Fibroblast of the aortic adventitia (primary cell): ENCODE measurements around the gene GRIK2. TPM values are rescaled to one million over a fixed set of nuclear protein-coding genes. Genes with fewer than 3 reads are reported as not detected.

Experiments
- DNase-seq: peaks from one replicate; pipeline ENCODE4 v3.0.0-alpha.2; 2010; ENCODE audit warnings: low read depth
- H3K4me3 ChIP-seq: 2 replicates; pipeline ENCODE4 v1.5.1; 2011; ENCODE audit warnings: low read depth, mild to moderate bottlenecking, control low read depth, low read length, moderate library complexity
- total RNA-seq: library from RNA; depleted of rRNA; stranded (reverse); fragments of >200 nt; gene quantifications from 2 replicates; pipeline ENCODE4 v1.2.3, GENCODE V29; 2012; ENCODE audit warnings: low replicate concordance
- TF ChIP-seq, protein P1 (sequence below): IDR thresholded peaks from 2 replicates; pipeline ENCODE4 v1.5.1; 2011; ENCODE audit warnings: mild to moderate bottlenecking, low read length, control low read depth, inconsistent platforms; ENCODE audit not compliant: insufficient read depth

The GRIK2 gene
- total RNA-seq, 1 donor, result 8.9 TPM

DNA sequence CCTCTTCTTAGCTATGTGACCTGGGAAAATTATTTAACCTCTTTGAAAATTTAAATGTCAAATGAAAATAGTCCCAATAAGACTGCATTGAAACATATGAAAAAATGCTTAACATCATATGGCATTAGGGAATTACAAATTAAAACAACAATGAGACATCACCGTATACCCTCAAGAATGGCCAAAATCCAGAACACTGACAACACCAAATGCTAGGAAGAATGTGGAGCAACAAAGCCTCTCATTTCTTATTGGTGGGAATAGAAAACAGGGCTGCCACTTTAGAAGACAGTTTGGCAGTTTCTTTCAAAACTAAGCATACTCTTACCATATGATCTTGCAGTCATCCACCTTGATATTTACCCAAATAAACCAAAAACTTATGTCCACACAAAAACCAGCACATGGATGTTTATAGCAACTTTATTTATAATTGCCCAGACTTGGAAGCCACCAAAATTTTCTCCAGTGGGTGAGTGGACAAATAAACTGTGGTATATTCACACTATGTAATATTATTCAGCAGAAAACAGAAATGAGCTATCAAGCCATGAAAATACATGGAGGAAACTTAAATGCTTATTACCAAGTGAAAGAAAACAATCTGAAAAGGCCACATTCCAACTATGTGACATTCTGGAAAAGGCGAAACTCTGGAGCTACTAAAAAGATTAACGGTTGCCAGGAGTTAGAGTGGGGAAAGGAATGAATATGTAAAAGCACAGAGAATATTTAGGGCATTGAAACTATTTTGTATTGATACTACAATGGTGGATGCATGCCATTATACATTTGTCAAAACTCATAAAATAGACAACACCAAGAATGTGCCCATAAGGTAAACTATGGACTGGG is 459.9 kb downstream of the GRIK2 start:
- peak; percentile 54 for DNase-seq
- no peak overlapping the region for H3K4me3 ChIP-seq
- TF ChIP-seq, protein P1, sequence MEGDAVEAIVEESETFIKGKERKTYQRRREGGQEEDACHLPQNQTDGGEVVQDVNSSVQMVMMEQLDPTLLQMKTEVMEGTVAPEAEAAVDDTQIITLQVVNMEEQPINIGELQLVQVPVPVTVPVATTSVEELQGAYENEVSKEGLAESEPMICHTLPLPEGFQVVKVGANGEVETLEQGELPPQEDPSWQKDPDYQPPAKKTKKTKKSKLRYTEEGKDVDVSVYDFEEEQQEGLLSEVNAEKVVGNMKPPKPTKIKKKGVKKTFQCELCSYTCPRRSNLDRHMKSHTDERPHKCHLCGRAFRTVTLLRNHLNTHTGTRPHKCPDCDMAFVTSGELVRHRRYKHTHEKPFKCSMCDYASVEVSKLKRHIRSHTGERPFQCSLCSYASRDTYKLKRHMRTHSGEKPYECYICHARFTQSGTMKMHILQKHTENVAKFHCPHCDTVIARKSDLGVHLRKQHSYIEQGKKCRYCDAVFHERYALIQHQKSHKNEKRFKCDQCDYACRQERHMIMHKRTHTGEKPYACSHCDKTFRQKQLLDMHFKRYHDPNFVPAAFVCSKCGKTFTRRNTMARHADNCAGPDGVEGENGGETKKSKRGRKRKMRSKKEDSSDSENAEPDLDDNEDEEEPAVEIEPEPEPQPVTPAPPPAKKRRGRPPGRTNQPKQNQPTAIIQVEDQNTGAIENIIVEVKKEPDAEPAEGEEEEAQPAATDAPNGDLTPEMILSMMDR, result no peak

DNA sequence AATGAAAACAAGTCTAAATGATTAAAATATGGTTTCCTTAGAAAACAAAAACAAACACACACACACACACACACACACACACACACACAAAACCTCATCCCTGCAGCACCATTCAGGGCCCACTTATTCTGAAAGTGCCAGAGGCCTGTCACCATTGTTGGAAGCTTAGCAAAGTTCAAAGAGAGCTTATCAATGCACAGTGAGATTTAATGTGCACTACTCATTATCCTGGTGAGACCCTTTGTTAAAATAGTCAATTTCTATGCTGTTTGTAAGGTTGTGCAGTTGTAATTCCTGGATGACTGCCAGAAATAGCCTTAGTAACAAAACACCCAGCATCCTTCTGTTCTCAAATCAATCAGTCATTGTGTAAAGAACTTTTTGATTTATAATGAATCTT is 482.9 kb downstream of the GRIK2 start:
- TF ChIP-seq, protein P1, result no peak
- no peak overlapping the region for H3K4me3 ChIP-seq
- DNase-seq, result no peak

DNA sequence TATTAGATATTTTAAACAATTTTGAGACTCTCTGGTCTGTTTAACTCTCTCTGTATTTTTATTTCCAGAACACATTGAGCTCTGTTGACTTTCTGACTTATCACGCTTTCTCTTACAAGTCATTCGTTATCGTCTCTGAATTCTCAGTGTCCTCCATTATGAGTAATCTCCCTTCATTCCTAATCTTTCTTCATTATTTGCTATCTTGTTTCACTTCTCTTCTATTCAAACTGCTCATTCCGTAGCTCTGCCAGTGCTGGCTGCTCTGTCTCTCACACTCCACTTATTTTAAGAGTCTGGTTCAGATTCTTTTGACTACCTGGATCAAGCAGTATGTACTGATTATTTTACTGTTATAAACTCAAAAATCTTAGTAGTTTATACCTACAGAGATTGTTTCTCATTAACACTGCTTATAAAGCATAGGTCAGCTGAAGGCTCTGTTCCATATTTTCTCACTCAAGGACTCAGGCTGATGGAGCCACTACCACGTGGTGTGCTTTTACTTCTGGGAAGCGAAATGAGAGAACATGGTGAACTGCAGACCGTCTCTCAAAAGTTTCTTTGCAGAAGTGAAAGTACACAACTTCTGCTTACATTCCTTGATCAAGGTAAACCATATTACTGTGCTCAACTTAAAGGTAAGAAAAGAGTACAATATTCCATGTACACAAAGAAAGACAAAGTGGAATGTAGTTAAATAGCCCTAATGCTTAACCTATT is 485.2 kb downstream of the GRIK2 start:
- TF ChIP-seq, protein P1, result no peak
- peak; percentile 38 for DNase-seq
- no peak overlapping the region for H3K4me3 ChIP-seq

DNA sequence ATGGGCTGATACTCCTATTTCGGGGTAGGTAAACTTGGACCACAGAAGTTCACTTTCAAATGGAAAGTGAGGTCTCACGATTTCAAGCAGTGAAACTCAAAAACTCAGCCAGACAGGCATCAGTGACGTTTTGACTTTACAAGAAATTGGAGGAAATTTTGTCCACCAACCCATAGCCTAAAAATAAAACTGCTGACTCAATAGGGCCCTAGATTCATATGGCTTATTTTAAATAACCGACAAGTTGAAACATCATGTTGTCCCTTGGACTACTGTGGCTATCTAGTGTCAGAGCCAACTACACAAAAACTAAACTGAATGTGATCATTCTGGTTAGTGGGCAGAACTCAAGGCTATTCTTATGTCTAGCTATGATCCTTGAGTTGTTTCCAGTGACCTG is 486.3 kb downstream of the GRIK2 start:
- TF ChIP-seq, protein P1, result no peak
- DNase-seq, result peak; percentile 2
- no peak overlapping the region for H3K4me3 ChIP-seq

DNA sequence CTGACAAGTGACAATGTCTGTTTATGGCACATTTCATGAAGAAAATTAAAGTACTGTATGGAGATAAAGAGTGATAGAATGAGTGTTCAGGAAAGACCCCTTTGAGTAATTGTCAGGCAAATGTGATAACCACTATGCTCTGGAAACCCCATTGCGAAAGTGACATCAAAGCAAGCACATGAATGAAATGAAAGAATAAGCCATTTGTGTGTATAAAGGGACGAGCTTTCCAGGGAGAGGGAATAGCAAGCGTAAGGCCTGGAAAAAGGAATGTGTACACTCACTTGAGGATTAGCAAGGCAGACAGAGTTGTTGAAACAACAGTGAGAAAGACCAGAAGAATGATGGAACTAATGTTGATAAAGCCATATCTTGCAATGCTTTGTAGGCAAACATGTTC is 490.0 kb downstream of the GRIK2 start:
- no peak overlapping the region for H3K4me3 ChIP-seq
- peak; percentile 10 for DNase-seq
- TF ChIP-seq, protein P1, result no peak

DNA sequence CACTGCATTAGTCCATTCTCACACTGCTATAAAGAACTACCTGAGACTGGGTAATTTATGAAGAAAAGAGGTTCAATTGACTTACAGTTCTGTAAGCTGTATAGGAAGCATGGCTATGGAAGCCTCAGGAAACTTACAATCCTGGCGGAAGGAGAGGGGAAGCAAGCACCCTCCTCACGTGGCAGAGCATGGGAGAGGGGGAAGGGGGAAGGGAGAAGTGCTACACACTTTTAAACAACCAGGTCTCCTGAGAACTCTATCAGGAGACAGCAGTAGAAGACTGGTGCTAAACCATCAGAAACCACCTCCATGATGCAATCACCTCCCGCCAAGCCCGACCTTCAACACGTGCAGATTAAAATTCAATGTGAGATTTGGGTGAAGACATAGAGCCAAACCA is 494.0 kb downstream of the GRIK2 start:
- no peak overlapping the region for H3K4me3 ChIP-seq
- TF ChIP-seq, protein P1, result no peak
- no peak for DNase-seq
